Erythroblast (primary cell): ENCODE data around the gene ID2.

Experiments
- GATA1 ChIP-seq: IDR thresholded peaks from 2 replicates; pipeline ENCODE4 v1.6.1; 2011; ENCODE audit warnings: low read depth, mild to moderate bottlenecking, control low read depth, low read length, moderate library complexity
- POLR2A ChIP-seq: IDR thresholded peaks from 2 replicates; pipeline ENCODE4 v1.6.1; 2011; ENCODE audit warnings: mild to moderate bottlenecking, low read length

- TF ChIP-seq POLR2A (no peak), GATA1 (no peak)
These were observed 23.6 kb upstream of the ID2 start for GRCh38 chr2:8658064-8658862.
